ENCODE measurements around the gene KANTR. TPM values are rescaled to one million over a fixed set of nuclear protein-coding genes. Genes with fewer than 3 reads are reported as not detected.

Gene KANTR
- total RNA-seq, 1 experiment from 2014 or later: 3.4 TPM

DNA sequence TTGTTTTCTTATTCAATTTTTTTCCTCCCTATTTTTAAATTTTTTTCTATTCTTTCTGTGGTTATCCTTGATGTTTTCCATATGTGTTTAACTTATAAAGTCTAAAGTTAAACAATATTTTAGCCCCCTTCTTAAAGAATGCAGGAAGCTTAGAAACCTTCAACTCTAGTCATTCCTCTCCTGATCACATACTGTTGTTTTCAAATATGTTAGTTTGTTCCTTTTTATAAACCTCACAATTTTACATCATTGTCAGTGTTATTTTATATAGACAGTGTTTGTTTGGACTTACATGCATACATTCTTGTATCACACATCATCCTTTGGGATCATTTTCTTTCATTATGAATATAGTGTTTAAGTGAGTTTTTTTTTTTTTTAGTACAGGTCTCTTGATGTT lies 31.6 kb downstream of the KANTR start:
- Mint-ChIP-seq H3K27me3 (ENCODE audit: insufficient read depth, unreplicated experiment) (peaks cover 89% of the 10 kb centered on the region), H3K9me3 (ENCODE audit: unreplicated experiment) (peaks cover 15% of the 10 kb centered on the region), H3K36me3 (ENCODE audit: insufficient read depth, unreplicated experiment) (no peaks in the 10 kb centered on the region), H3K27ac (ENCODE audit: low read depth, unreplicated experiment) (no peak overlapping the region), H3K4me1 (ENCODE audit: insufficient read depth, unreplicated experiment) (no peaks in the 10 kb centered on the region), H3K4me3 (ENCODE audit: unreplicated experiment) (no peak overlapping the region)
- DNase-seq (ENCODE audit: unreplicated experiment): no peak
- ChIA-PET CTCF (no interaction called here), POLR2A (interaction anchor here (0.6 kb wide), 1 partner anchor 100 kb away, joined by 3 read pairs; no protein-coding TSS in a partner anchor)
- BruUV-seq (replicated peaks): no TSS peak
- intact Hi-C loops (cut with micrococcal nuclease): no loop called here
- TF ChIP-seq, protein P1, sequence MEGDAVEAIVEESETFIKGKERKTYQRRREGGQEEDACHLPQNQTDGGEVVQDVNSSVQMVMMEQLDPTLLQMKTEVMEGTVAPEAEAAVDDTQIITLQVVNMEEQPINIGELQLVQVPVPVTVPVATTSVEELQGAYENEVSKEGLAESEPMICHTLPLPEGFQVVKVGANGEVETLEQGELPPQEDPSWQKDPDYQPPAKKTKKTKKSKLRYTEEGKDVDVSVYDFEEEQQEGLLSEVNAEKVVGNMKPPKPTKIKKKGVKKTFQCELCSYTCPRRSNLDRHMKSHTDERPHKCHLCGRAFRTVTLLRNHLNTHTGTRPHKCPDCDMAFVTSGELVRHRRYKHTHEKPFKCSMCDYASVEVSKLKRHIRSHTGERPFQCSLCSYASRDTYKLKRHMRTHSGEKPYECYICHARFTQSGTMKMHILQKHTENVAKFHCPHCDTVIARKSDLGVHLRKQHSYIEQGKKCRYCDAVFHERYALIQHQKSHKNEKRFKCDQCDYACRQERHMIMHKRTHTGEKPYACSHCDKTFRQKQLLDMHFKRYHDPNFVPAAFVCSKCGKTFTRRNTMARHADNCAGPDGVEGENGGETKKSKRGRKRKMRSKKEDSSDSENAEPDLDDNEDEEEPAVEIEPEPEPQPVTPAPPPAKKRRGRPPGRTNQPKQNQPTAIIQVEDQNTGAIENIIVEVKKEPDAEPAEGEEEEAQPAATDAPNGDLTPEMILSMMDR (IDR thresholded peaks at IDR 0.05; ENCODE audit: unreplicated experiment): no peak

DNA sequence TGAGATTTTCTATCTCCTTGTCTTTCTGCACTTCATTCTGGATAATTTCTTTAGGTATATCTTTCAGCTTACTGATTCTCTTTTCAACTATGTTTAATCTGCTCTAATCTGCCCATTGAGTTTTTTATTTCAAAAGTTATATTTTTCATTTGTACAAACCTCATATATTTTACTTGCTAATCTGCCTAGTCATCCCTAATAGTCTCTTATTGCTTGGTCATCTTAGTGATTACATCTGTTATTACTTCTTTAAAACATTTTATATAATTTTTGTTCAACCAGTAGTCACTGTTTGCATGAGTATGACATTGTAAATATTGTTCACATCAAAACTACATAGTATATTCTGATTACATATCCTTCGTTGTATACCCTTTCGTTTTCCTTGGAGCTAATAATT lies 32.4 kb downstream of the KANTR start:
- Mint-ChIP-seq H3K4me3 (ENCODE audit: unreplicated experiment) (no peak overlapping the region), H3K4me1 (ENCODE audit: insufficient read depth, unreplicated experiment) (no peaks in the 10 kb centered on the region), H3K36me3 (ENCODE audit: insufficient read depth, unreplicated experiment) (no peaks in the 10 kb centered on the region), H3K27me3 (ENCODE audit: insufficient read depth, unreplicated experiment) (peaks cover 92% of the 10 kb centered on the region), H3K9me3 (ENCODE audit: unreplicated experiment) (peaks cover 15% of the 10 kb centered on the region), H3K27ac (ENCODE audit: low read depth, unreplicated experiment) (no peak overlapping the region)
- no TSS peak for BruUV-seq (replicated peaks)
- no peak for DNase-seq (ENCODE audit: unreplicated experiment)
- TF ChIP-seq, protein P1 (IDR thresholded peaks at IDR 0.05; ENCODE audit: unreplicated experiment): no peak
- ChIA-PET POLR2A (no interaction called here), CTCF (no interaction called here)
- intact Hi-C loops (cut with micrococcal nuclease): no loop called here

DNA sequence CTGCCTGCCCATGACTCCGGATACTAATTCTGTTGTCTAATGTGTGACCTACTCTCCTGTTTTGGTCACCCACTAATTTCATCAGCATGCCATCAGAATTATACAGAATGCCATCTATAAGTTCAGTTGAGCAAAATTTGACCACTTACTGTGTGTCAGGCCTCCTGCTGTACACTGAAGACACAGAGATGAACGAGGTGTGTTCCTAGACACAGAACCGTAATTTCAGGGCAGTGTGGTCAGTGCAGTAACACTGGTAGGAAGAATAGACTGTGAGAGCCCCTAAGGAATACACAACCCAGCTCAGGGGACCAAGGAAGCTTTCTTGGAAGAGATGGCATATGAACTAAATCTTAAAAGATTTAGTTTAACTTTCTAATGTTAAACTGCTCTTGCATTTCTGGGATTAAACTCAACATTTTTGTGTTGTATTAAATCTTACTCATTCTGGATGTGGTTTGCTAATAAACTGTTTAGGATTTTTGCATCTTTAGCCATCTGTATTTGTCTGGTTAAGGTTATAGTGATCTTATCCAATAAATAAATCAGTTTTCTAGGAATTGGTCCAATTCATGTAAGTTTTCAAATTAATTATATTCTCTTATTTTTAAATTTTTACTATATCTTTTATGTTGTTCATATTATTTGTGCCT lies 34.3 kb downstream of the KANTR start:
- POLR2A ChIA-PET: no interaction called here
- no TSS peak for BruUV-seq (replicated peaks)
- peaks cover 5% of the 10 kb centered on the region for H3K4me1 Mint-ChIP-seq (ENCODE audit: insufficient read depth, unreplicated experiment)

DNA sequence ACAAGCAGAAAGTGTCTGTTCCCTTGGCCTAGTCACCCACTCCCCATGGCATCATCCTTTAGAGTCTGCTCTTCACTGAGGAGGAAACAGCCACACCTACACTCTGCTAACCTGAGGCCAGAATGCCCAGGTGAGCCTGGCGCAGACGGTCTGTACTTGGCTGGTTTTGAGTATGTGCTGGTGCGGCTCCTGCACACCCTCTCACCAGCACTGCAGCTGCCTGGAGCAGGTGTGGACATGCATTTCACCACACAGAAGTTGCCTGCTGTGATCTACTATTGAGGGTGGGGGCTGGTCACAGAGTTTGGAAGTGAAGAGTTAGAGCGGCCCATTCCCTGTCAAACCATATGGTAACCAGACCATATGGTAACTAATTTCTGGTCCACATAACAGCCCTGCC lies 39.5 kb downstream of the KANTR start:
- peaks cover 8% of the 10 kb centered on the region for H3K4me1 Mint-ChIP-seq (ENCODE audit: insufficient read depth, unreplicated experiment)
- intact Hi-C loops (cut with micrococcal nuclease): no loop called here
- H3K4me3 Mint-ChIP-seq (ENCODE audit: unreplicated experiment): no peak overlapping the region
- CTCF ChIA-PET: no interaction called here
- H3K9me3 Mint-ChIP-seq (ENCODE audit: unreplicated experiment): no peaks in the 10 kb centered on the region
- POLR2A ChIA-PET: interaction anchor here (0.7 kb wide), 1 partner anchor 24 kb away, joined by 3 read pairs; no protein-coding TSS in a partner anchor
- DNase-seq (ENCODE audit: unreplicated experiment): peak; percentile 2
- peaks cover 16% of the 10 kb centered on the region for H3K36me3 Mint-ChIP-seq (ENCODE audit: insufficient read depth, unreplicated experiment)
- H3K27me3 Mint-ChIP-seq (ENCODE audit: insufficient read depth, unreplicated experiment): peaks cover 79% of the 10 kb centered on the region
- BruUV-seq (replicated peaks): no TSS peak
- H3K27ac Mint-ChIP-seq (ENCODE audit: low read depth, unreplicated experiment): no peak overlapping the region
- TF ChIP-seq, protein P1 (IDR thresholded peaks at IDR 0.05; ENCODE audit: unreplicated experiment): no peak

More for the DNA sequence above, 34.3 kb downstream of the KANTR start:
- DNase-seq (ENCODE audit: unreplicated experiment): no peak
- TF ChIP-seq, protein P1 (IDR thresholded peaks at IDR 0.05; ENCODE audit: unreplicated experiment): no peak
- intact Hi-C loops (cut with micrococcal nuclease): no loop called here
- Mint-ChIP-seq H3K27ac (ENCODE audit: low read depth, unreplicated experiment) (no peak overlapping the region), H3K36me3 (ENCODE audit: insufficient read depth, unreplicated experiment) (no peaks in the 10 kb centered on the region), H3K4me3 (ENCODE audit: unreplicated experiment) (no peak overlapping the region), H3K9me3 (ENCODE audit: unreplicated experiment) (peaks cover 15% of the 10 kb centered on the region), H3K27me3 (ENCODE audit: insufficient read depth, unreplicated experiment) (peaks cover 96% of the 10 kb centered on the region)
- CTCF ChIA-PET: interaction anchor here (0.5 kb wide), 1 partner anchor 17 kb away, joined by 4 read pairs; no protein-coding TSS in a partner anchor

All from MCF 10A (cell line).